SU-DHL-6 (cell line): ENCODE measurements around the gene PCBP1.

Source experiments
- EZH2phosphoT487 ChIP-seq: fragments of 200-600 bp; sonication (generic), shearing (Covaris generic); conservative IDR thresholded peaks from 2 replicates; pipeline ENCODE4 v1.6.1; 2018; ENCODE audit warnings: mild to moderate bottlenecking, antibody characterized with exemption, low read length, moderate library complexity, mixed read lengths
- TF ChIP-seq, protein P1 (sequence below): fragments of 200-600 bp; sonication (generic); IDR thresholded peaks from one replicate; pipeline ENCODE4 v1.5.1; 2017; ENCODE audit warnings: antibody characterized with exemption, mild to moderate bottlenecking, low read length, moderate library complexity; ENCODE audit not compliant: insufficient read depth, poor library complexity, severe bottlenecking

- TF ChIP-seq, protein P1, sequence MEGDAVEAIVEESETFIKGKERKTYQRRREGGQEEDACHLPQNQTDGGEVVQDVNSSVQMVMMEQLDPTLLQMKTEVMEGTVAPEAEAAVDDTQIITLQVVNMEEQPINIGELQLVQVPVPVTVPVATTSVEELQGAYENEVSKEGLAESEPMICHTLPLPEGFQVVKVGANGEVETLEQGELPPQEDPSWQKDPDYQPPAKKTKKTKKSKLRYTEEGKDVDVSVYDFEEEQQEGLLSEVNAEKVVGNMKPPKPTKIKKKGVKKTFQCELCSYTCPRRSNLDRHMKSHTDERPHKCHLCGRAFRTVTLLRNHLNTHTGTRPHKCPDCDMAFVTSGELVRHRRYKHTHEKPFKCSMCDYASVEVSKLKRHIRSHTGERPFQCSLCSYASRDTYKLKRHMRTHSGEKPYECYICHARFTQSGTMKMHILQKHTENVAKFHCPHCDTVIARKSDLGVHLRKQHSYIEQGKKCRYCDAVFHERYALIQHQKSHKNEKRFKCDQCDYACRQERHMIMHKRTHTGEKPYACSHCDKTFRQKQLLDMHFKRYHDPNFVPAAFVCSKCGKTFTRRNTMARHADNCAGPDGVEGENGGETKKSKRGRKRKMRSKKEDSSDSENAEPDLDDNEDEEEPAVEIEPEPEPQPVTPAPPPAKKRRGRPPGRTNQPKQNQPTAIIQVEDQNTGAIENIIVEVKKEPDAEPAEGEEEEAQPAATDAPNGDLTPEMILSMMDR = no peak
- TF ChIP-seq EZH2phosphoT487 = no peak
Measured at GRCh38 chr2:70122470-70122869, 35.2 kb downstream of the PCBP1 start.
